Measurements from ENCODE around the gene OR5A2. TPM values are rescaled to one million over a fixed set of nuclear protein-coding genes. Genes with fewer than 3 reads are reported as not detected.

The OR5A2 gene
- total RNA-seq, 3 donors from 2014 or later (not counting 1 experiment from before 2014, with no cell fraction given) = not detected

GRCh38 chr11:59463190-59463641 is 37.0 kb upstream of the OR5A2 start:
- WGBS (ENCODE audit: insufficient coverage) = 76% methylated on average over 5 of the region's 5 CpGs
- H3K27ac ChIP-seq (ENCODE audit: low read length) = no peak overlapping the region
- Mint-ChIP-seq H3K27ac (no peak overlapping the region), H3K9me3 (no peaks in the 10 kb centered on the region), H3K4me3 (no peak overlapping the region), H3K27me3 (ENCODE audit: low read depth in 2 of 2) (peaks cover 5 to 18% of the 10 kb centered on the region in 2 donors), H3K4me1 (no peaks in the 10 kb centered on the region), H3K36me3 (no peaks in the 10 kb centered on the region)
- no peaks in the 10 kb centered on the region for H3K27me3 ChIP-seq (ENCODE audit: control insufficient read depth, insufficient read depth, low read length)
- no peaks in the 10 kb centered on the region for H3K4me1 ChIP-seq (ENCODE audit: control insufficient read depth, insufficient read depth, low read length)
- TF ChIP-seq CTCF (IDR thresholded peaks at IDR 0.05) = no peak
- no peak for DNase-seq
- no peaks in the 10 kb centered on the region for H3K36me3 ChIP-seq (ENCODE audit: control insufficient read depth, insufficient read depth, low read length)
- intact Hi-C loops (cut with micrococcal nuclease) = no loop called here
- ATAC-seq = no peak
- H3K4me3 ChIP-seq (ENCODE audit: low read length) = no peak overlapping the region
- H3K9me3 ChIP-seq (ENCODE audit: control insufficient read depth, insufficient read depth, low read length) = no peaks in the 10 kb centered on the region

GRCh38 chr11:59459916-59460315 is 33.7 kb upstream of the OR5A2 start:
- Mint-ChIP-seq H3K27me3 (ENCODE audit: low read depth in 2 of 2) (peaks cover 5 to 33% of the 10 kb centered on the region in 2 donors), H3K4me1 (no peaks in the 10 kb centered on the region), H3K9me3 (no peaks in the 10 kb centered on the region), H3K27ac (no peak overlapping the region), H3K36me3 (no peaks in the 10 kb centered on the region), H3K4me3 (no peak overlapping the region)
- no peaks in the 10 kb centered on the region for H3K4me1 ChIP-seq (ENCODE audit: control insufficient read depth, insufficient read depth, low read length)
- DNase-seq = no peak
- no peaks in the 10 kb centered on the region for H3K9me3 ChIP-seq (ENCODE audit: control insufficient read depth, insufficient read depth, low read length)
- intact Hi-C loops (cut with micrococcal nuclease) = no loop called here
- H3K27me3 ChIP-seq (ENCODE audit: control insufficient read depth, insufficient read depth, low read length) = no peaks in the 10 kb centered on the region
- H3K4me3 ChIP-seq (ENCODE audit: low read length) = no peak overlapping the region
- no peak for TF ChIP-seq CTCF (IDR thresholded peaks at IDR 0.05)
- H3K36me3 ChIP-seq (ENCODE audit: control insufficient read depth, insufficient read depth, low read length) = no peaks in the 10 kb centered on the region
- 97% methylated on average over 3 of the region's 3 CpGs for WGBS (ENCODE audit: insufficient coverage)
- no peak for ATAC-seq
- H3K27ac ChIP-seq (ENCODE audit: low read length) = no peak overlapping the region

- no peak for ATAC-seq
These were observed 30.4 kb upstream of the OR5A2 start, which contains the start of gene OR4D6 for GRCh38 chr11:59456661-59457060. Gene OR4D6 (plus strand): TSS chr11:59456961. CDS start chr11:59456961, 0 bp downstream.

More at GRCh38 chr11:59456661-59457060, 30.4 kb upstream of the OR5A2 start, which contains the start of gene OR4D6:
- DNase-seq = no peak
- 79% methylated on average over 2 of the region's 2 CpGs for WGBS (ENCODE audit: insufficient coverage)
- H3K36me3 ChIP-seq (ENCODE audit: control insufficient read depth, insufficient read depth, low read length) = no peaks in the 10 kb centered on the region
- H3K9me3 ChIP-seq (ENCODE audit: control insufficient read depth, insufficient read depth, low read length) = no peaks in the 10 kb centered on the region
- no peak within 1 kb of the TSS for H3K4me3 Mint-ChIP-seq
- no peak within 1 kb of the TSS for H3K4me3 ChIP-seq (ENCODE audit: low read length)
- peaks cover 2 to 25% of the 10 kb centered on the region in 2 donors for H3K27me3 Mint-ChIP-seq (ENCODE audit: low read depth in 2 of 2)
- TF ChIP-seq CTCF (IDR thresholded peaks at IDR 0.05) = no peak
- H3K4me1 Mint-ChIP-seq = no peaks in the 10 kb centered on the region
- no peaks in the 10 kb centered on the region for H3K36me3 Mint-ChIP-seq
- no peak within 1 kb of the TSS for H3K27ac ChIP-seq (ENCODE audit: low read length)
- H3K9me3 Mint-ChIP-seq = no peaks in the 10 kb centered on the region
- intact Hi-C loops (cut with micrococcal nuclease) = no loop called here
- no peaks in the 10 kb centered on the region for H3K4me1 ChIP-seq (ENCODE audit: control insufficient read depth, insufficient read depth, low read length)
- H3K27ac Mint-ChIP-seq = no peak within 1 kb of the TSS
- H3K27me3 ChIP-seq (ENCODE audit: control insufficient read depth, insufficient read depth, low read length) = no peaks in the 10 kb centered on the region
